SHP77 (cell line): ENCODE measurements around the gene TH.

Experiments
- DNase-seq, 2 experiments: peaks; one replicate each; lab custom pipeline; 2025; lab: John Stamatoyannopoulos, UW

TH gene

GRCh38 chr11:2159536-2160413 is 11.8 kb downstream of the TH start:
- DNase-seq, result no peak

GRCh38 chr11:2158966-2159365 is 12.6 kb downstream of the TH start:
- DNase-seq, result no peak

DNA sequence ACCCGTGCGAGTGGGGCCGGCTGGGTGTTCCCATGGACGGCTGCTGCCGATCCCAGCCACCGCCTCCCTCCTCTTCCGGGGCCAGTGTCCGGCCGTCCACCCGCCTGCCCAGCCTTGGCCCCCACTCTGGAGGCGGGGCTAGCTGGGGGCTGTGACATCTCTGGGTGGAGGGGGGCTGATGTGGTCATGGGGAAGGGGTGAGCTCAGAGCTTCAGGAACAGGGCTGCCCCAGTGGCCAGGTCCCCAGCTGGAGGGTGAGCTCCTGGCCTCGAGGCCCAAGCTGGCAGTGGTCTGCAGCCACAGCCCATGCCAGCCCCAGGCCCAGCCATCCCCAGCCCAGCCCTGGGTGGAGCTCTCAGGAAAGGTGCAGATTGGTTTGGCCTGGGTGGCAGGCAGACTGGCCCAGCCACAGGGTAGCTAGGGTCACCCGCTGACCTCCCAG is 13.3 kb downstream of the TH start:
- DNase-seq, result no peak

DNA sequence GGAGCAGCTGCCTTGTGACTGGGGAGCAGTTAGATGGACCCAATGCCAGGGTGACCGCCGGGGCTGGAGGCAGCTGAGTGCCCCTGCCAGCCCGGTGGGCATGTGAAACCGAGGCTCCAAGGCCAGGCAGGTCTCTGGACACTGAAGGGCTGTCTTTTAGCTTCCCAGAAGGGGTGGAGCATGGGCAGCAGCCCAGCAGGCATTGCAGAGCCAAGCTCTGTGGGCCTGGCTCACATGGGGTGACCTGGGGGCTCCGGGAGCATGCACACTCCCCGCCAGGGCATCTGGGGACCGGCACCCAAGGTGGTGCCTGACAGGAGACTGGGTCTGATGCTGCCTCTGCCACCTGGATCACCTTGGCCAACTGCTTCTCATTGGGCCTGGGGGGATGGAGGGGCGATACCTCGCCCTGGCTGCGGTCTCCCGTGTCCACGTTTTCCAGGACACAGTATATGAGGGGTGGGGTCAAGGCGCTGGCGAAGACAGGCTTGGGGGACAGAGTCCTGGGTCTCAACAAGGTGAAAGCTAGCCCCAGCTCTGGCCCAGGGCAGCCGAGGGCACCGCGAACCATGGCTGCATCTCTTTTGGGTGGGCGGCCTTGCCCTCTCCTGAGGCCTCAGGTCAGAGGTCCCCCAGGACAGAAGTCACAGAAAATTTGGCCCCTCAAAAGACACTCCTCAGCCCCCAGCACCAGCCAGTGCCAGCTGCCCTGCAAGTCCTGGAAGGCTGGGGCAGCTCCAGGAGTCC is 14.1 kb downstream of the TH start:
- no peak for DNase-seq

DNA sequence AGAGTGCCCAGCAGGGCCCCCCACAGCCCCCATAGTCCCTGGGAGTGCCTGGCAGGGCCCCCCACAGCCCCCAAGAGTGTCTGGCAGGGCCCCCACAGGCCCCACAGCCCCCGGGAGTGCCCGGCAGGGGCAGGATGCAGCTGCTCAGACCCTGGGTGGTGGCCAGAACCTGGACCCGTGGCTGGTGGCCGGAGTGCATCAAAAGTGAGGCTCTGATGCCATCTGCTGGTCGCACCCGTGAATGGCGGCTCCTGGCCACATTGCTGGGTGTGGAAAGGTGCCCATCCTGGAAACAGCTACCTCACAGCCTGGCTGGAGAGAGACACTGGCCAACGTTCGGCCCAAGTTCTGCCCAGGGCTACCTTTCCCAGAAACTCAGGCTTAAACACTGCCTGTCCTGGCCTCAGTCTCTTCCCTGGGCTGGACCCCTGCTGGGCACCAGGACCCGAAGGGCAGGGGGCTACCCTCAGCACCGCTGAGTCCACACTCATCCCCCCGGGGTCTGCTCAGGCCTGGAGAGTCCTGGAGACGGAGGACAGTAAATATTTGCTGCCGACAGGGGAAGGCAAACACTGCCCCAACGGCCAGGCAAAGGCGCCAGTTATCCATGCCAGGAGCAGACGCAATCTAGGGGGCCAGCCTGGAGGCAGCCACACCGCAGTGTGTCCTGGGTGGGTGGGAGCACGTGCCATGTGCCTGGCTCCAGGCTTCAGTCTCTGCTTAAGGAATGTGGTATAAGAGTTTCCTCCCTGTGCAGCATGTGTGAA is 15.0 kb downstream of the TH start:
- DNase-seq, result peak; percentile 6 to 9

GRCh38 chr11:2155511-2155910 is 16.1 kb downstream of the TH start:
- DNase-seq, result no peak

GRCh38 chr11:2154889-2155288 is 16.7 kb downstream of the TH start:
- no peak for DNase-seq

- no peak for DNase-seq
These were observed 17.4 kb downstream of the TH start for GRCh38 chr11:2154195-2154585.

- no peak for DNase-seq
These were observed 17.9 kb downstream of the TH start for GRCh38 chr11:2153581-2154194.

DNA sequence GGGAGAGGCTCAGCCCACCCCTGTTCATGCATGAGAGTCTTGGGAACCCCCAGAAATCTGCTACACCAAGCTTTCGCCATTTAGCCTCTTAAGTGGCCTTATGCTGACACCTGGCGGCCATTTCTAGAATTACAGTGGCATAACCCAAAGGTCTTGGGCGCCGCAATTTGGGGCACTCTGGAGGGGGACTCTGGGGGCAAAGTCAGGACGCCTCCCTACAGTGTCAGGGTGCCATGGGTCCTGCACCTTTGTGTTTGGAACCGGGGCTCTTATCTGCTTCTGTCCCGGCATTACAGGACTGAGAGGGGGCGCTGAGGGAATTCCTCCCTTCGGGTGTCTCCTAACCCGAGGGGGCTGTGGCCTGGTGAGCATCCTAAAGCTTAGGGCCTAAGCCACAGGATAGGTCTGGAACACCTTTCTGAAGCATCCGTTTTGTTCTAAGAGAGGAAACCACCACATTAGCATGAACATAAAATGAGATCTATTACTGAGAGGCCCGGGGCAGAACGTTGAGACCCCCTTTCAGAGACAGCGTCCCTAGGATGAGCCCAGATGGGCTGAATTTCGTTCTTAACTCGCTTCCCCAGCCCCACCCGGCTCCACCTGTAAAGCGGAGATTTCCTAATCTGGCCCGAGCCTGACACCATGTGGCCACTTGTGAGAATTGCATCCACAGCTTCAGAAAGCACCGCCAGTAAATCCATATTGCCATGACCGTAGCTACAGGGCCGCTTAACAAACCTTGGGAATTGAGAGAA is 19.9 kb downstream of the TH start:
- DNase-seq, result peak; percentile 4 to 27

GRCh38 chr11:2149864-2150847 is 21.5 kb downstream of the TH start:
- DNase-seq, result no peak

DNA sequence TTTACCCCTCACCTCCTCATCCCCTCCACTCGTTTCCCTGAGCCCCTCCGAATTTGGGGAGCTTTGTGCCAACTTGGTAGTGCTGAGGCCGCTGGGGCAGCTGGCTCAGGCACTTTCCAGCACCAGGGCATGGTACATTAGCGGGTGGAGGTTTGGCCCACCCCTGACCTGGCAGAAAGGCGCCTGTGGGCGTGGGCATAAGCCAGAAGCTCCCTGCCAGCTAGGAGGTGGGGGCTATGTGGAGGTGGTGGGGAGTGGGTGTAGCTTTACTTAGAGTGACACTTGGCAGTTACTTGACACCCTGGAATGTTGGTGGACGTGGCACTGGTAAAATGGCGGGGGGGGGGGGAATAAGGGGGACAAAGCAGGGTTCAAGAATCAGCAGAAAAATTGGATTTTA is 22.2 kb downstream of the TH start:
- no peak for DNase-seq

GRCh38 chr11:2148595-2148994 is 23.0 kb downstream of the TH start:
- DNase-seq, result no peak

DNA sequence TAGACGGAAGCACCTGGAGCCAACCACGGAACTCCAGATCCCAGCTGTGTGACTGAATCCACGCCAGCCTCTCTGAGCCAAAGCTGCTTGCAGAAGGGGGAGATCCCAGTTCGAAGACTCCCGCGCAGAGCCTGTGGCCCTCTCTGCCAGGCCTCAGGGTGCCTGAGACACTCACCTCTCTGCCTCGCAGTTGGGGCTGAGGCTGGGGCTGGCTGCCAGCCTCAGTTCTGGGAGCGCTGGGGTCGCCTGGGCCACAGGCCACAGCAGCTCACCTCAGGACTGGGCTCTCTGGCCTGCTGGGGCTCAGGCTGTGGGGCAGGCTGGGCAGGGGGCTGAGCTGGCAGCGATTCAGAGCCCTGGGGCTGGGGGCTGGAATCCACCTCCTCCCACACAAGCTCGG is 24.2 kb downstream of the TH start:
- DNase-seq, result no peak

DNA sequence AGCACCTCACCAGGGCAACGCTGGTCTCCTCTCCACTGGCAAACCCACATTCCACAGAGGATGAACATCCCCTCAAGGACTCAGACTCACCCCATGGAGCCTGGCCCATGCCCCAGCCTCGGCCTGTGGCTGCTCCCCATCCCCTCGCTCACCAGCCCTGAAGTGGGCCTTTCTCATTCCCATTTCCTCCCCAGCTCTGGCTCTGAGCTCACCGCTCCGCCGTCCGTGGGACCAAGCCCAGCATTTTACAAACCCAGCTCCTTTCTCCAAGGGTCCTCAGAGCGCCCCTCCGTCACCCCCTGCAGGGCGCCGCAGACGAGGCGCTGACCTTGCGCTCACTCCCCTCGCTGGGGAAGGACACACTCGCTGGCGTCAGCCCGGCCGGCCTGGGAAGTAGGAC is 25.6 kb downstream of the TH start:
- no peak for DNase-seq

GRCh38 chr11:2144544-2145248 is 26.9 kb downstream of the TH start:
- no peak for DNase-seq

DNA sequence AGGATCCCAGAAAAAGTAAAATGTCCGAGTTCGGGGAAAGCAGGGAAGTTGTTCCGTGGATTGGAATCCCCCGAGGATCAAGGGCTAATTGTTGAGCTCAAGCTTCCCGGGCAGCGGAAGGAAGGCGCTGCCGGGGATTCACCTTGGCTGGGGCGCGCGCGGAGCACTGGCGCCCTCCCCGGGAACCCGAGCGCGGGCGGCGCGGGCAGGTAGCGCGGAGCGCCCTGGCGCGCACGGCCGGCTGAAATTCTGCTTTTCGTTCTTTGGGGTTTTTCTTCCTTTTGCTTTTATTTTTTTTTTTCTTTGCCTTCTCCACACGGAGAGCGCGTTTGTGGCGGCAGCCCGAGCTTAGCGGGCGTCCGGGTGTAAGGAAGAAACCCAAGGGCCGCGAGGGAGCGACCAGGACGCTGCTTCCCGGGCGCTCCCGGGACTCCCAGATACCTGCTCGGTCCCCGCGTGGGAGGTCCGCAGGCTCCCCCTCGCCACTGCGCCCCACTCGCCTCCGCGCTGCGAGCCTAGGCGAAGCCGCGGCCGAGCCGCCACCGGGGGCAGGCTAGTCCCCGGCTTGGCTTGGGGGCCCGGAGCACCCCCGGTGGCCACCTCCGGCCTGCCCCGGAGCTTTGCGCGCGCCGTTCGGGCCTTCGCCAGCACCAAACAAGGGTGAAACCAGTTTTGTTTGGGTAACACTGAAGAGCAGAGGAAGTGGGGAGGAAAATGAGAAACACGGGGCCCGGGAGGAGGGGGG is 27.6 kb downstream of the TH start:
- no peak for DNase-seq

DNA sequence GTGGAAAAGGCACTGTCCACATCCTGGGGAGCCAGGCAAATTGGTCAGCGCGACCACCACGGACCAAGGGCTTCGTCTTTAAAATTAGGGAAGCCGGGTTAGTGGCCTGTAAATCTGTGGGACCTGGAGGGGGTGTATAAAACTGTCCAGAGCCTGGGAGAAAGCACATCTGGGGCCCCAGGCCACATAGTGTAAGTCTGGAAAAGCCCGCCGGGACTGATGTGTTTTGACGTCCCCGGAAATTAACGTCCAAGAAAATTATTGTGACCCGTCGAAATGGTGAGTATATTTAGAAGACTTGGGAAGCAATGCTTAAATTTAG is 28.2 kb downstream of the TH start:
- no peak for DNase-seq

GRCh38 chr11:2142762-2143202 is 28.8 kb downstream of the TH start:
- no peak for DNase-seq
